Measurements from ENCODE around the gene DHCR24. TPM values are rescaled to one million over a fixed set of nuclear protein-coding genes. Genes with fewer than 3 reads are reported as not detected.
"Not testable (repeated sequence)": the region's sequence is repeated elsewhere in the genome, so short reads cannot be mapped to it uniquely, and the experiment has no call there.

DHCR24 gene
- total and polyA plus RNA-seq, 2 experiments from 2014 or later: 124 to 453 TPM

DNA sequence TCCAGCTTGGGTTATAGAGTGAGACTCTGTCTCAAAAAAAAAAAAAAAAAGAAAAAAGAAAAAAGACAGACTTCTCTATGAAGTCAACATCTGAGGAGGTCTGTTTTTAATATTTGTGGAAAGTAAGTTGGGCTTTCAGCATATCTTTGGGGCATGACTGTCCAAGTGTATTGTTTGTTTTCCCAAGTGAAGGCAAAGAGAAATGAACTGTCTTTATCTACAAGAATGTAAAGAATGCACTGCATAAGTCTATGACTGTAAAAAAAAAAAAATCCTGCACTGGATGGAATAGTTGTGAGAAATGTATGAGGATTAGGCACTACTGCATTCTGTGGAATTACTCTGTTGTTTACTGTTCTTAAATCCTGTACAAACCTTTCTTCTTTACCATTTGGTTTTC, 47.9 kb upstream of the DHCR24 start:
- no peak overlapping the region for H2AFZ ChIP-seq
- H3K36me3 Mint-ChIP-seq (ENCODE audit: low read depth): peaks cover 13% of the 10 kb centered on the region; the same call in 2 of the 3 replicates
- peaks cover 32% of the 10 kb centered on the region for H3K9me3 Mint-ChIP-seq
- ATAC-seq (no peak), DNase-seq (ENCODE audit: low spot score) (no peak)
- peaks cover 29% of the 10 kb centered on the region for H3K4me1 Mint-ChIP-seq
- no peak overlapping the region for H3K4me2 ChIP-seq
- H3K79me2 ChIP-seq (replicated peaks; ENCODE audit: insufficient read depth): no peaks in the 10 kb centered on the region
- no peaks in the 10 kb centered on the region for H3F3A ChIP-seq (replicated peaks; ENCODE audit: low read depth)
- H3K4me3 Mint-ChIP-seq: no peak overlapping the region
- no peak overlapping the region for H3K27ac Mint-ChIP-seq
- no peaks in the 10 kb centered on the region for H3K27me3 ChIP-seq (ENCODE audit: insufficient read depth)
- no peaks in the 10 kb centered on the region for H3K36me3 ChIP-seq (ENCODE audit: insufficient read depth)
- no peak overlapping the region for H3K27ac ChIP-seq (ENCODE audit: low read depth)
- no peaks in the 10 kb centered on the region for H3K9me2 ChIP-seq (ENCODE audit: insufficient read depth)
- H3K27me3 Mint-ChIP-seq (ENCODE audit: insufficient read depth, low read depth, poor library complexity): no peaks in the 10 kb centered on the region
- peaks cover 17% of the 10 kb centered on the region for H3K4me1 ChIP-seq (ENCODE audit: insufficient read depth)
- H3K4me3 ChIP-seq: no peak overlapping the region
- TF ChIP-seq, protein P1, sequence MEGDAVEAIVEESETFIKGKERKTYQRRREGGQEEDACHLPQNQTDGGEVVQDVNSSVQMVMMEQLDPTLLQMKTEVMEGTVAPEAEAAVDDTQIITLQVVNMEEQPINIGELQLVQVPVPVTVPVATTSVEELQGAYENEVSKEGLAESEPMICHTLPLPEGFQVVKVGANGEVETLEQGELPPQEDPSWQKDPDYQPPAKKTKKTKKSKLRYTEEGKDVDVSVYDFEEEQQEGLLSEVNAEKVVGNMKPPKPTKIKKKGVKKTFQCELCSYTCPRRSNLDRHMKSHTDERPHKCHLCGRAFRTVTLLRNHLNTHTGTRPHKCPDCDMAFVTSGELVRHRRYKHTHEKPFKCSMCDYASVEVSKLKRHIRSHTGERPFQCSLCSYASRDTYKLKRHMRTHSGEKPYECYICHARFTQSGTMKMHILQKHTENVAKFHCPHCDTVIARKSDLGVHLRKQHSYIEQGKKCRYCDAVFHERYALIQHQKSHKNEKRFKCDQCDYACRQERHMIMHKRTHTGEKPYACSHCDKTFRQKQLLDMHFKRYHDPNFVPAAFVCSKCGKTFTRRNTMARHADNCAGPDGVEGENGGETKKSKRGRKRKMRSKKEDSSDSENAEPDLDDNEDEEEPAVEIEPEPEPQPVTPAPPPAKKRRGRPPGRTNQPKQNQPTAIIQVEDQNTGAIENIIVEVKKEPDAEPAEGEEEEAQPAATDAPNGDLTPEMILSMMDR (conservative IDR thresholded peaks at IDR 0.05; ENCODE audit: low read depth in 2 of 2): no peak
- TF ChIP-seq ZNF114 (CRISPR knock-in tag; IDR thresholded peaks at IDR 0.05) (no peak), JUNB (IDR thresholded peaks at IDR 0.05; ENCODE audit: unreplicated experiment) (no peak), EZH2phosphoT487 (IDR thresholded peaks at IDR 0.05; ENCODE audit: unreplicated experiment) (no peak), STAT1 (IDR thresholded peaks at IDR 0.05; ENCODE audit: unreplicated experiment) (no peak), ZNF331 (CRISPR knock-in tag; IDR thresholded peaks at IDR 0.05; ENCODE audit: low read depth) (no peak), EZH2 (IDR thresholded peaks at IDR 0.05; ENCODE audit: low read depth, unreplicated experiment) (no peak)
- TF ChIP-seq, protein P2, sequence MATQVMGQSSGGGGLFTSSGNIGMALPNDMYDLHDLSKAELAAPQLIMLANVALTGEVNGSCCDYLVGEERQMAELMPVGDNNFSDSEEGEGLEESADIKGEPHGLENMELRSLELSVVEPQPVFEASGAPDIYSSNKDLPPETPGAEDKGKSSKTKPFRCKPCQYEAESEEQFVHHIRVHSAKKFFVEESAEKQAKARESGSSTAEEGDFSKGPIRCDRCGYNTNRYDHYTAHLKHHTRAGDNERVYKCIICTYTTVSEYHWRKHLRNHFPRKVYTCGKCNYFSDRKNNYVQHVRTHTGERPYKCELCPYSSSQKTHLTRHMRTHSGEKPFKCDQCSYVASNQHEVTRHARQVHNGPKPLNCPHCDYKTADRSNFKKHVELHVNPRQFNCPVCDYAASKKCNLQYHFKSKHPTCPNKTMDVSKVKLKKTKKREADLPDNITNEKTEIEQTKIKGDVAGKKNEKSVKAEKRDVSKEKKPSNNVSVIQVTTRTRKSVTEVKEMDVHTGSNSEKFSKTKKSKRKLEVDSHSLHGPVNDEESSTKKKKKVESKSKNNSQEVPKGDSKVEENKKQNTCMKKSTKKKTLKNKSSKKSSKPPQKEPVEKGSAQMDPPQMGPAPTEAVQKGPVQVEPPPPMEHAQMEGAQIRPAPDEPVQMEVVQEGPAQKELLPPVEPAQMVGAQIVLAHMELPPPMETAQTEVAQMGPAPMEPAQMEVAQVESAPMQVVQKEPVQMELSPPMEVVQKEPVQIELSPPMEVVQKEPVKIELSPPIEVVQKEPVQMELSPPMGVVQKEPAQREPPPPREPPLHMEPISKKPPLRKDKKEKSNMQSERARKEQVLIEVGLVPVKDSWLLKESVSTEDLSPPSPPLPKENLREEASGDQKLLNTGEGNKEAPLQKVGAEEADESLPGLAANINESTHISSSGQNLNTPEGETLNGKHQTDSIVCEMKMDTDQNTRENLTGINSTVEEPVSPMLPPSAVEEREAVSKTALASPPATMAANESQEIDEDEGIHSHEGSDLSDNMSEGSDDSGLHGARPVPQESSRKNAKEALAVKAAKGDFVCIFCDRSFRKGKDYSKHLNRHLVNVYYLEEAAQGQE (IDR thresholded peaks at IDR 0.05; ENCODE audit: unreplicated experiment): no peak
- TF ChIP-seq, protein P3, sequence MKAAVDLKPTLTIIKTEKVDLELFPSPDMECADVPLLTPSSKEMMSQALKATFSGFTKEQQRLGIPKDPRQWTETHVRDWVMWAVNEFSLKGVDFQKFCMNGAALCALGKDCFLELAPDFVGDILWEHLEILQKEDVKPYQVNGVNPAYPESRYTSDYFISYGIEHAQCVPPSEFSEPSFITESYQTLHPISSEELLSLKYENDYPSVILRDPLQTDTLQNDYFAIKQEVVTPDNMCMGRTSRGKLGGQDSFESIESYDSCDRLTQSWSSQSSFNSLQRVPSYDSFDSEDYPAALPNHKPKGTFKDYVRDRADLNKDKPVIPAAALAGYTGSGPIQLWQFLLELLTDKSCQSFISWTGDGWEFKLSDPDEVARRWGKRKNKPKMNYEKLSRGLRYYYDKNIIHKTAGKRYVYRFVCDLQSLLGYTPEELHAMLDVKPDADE (IDR thresholded peaks at IDR 0.05): no peak
- no peaks in the 10 kb centered on the region for H4K20me1 ChIP-seq (replicated peaks; ENCODE audit: insufficient read depth)

DNA sequence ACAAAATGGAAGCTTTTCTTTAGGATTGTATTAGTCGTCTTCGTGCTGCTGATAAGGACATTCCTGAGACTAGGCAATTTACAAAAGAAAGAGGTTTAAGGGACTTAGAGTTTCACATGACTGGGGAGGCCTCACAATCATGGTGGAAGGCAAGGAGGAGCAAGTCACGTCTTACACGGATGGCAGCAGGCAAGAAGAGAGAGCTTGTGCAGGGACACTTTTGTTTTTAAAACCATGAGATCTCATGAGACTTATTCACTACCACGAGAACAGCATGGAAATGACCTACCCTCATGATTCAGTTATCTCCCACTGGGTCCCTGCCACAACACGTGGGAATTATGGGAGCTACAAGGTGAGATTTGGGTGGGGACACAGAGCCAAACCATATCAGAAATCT, 47.1 kb upstream of the DHCR24 start:
- H3K27ac ChIP-seq (ENCODE audit: low read depth); H3K79me2 ChIP-seq (replicated peaks; ENCODE audit: insufficient read depth); H3K27ac Mint-ChIP-seq; H2AFZ ChIP-seq; H3K9me2 ChIP-seq (ENCODE audit: insufficient read depth); H4K20me1 ChIP-seq (replicated peaks; ENCODE audit: insufficient read depth); H3F3A ChIP-seq (replicated peaks; ENCODE audit: low read depth); DNase-seq (ENCODE audit: low spot score); ATAC-seq; H3K27me3 Mint-ChIP-seq (ENCODE audit: insufficient read depth, low read depth, poor library complexity); H3K27me3 ChIP-seq (ENCODE audit: insufficient read depth); H3K4me3 ChIP-seq; H3K36me3 ChIP-seq (ENCODE audit: insufficient read depth); H3K4me3 Mint-ChIP-seq; H3K4me2 ChIP-seq: not testable (repeated sequence)
- H3K4me1 ChIP-seq (ENCODE audit: insufficient read depth): peaks cover 17% of the 10 kb centered on the region
- Mint-ChIP-seq H3K9me3 (peaks cover 32% of the 10 kb centered on the region), H3K4me1 (peaks cover 21% of the 10 kb centered on the region), H3K36me3 (ENCODE audit: low read depth) (peaks cover 13% of the 10 kb centered on the region; the same call in 2 of the 3 replicates)
